A549 (cell line): Measurements from ENCODE around the gene TFB2M. TPM values are rescaled to one million over a fixed set of nuclear protein-coding genes. Genes with fewer than 3 reads are reported as not detected.

Experiments used
- ATAC-seq, 2 experiments: fragments of 200-7000 bp in 1 of 2; fragments of >200 bp in 1 of 2; cut with Nextera tagmentation in 1 of 2; cut with Tn5 transposase in 1 of 2; 3 replicates each; pipeline versions ENCODE4 v1.8.0 to v1.9.1; 2018 to 2020; ENCODE audit warnings: mild to moderate bottlenecking in 1 of 2, moderate library complexity in 1 of 2
- CTCF ChIA-PET: fragments of 300-600 bp; sonication (Branson Sonifier 250); formaldehyde crosslinking; extraction: SDS; loops from one replicate; lab custom pipeline; 2021; ENCODE audit warnings: antibody characterized with exemption, inconsistent platforms; lab: Yijun Ruan, JAX
- POLR2A ChIA-PET: fragments of 350-600 bp; formaldehyde crosslinking; extraction: SDS; loops from one replicate; lab custom pipeline; 2021; ENCODE audit warnings: antibody characterized with exemption, inconsistent platforms; lab: Yijun Ruan, JAX
- DNase-seq, 2 experiments: peaks; one replicate each; pipeline versions ENCODE4 v3.0.0 to v3.0.0-alpha.2; 2011 to 2016; ENCODE audit warnings: low read depth in 1 of 2, low spot score in 1 of 2
- FAIRE-seq: peaks from 2 replicates; lab custom pipeline; 2011; peaks lifted over from hg19 to GRCh38; lab: Jason Lieb, UNC
- H3K27ac ChIP-seq, 2 experiments: fragments of >200 bp; sonication (Bioruptor Twin); formaldehyde crosslinking; 3 replicates each; pipeline ENCODE4 v1.5.1; 2016 to 2017
- H3K4me1 ChIP-seq: fragments of >200 bp; sonication (Bioruptor Twin); formaldehyde crosslinking; 3 replicates; pipeline ENCODE4 v1.6.1; 2016
- H3K4me2 ChIP-seq: fragments of >200 bp; sonication (Bioruptor Twin); formaldehyde crosslinking; 3 replicates; pipeline ENCODE4 v1.6.1; 2016
- H3K4me3 ChIP-seq: fragments of >200 bp; sonication (Bioruptor Twin); formaldehyde crosslinking; 3 replicates; pipeline ENCODE4 v1.5.1; 2016
- H3K9me3 ChIP-seq: fragments of >200 bp; sonication (Bioruptor Twin); formaldehyde crosslinking; 3 replicates; pipeline ENCODE4 v1.6.1; 2016
- BHLHE40 ChIP-seq: IDR thresholded peaks from 2 replicates; pipeline ENCODE4 v1.6.1; 2012; ENCODE audit warnings: low read depth, low read length, inconsistent platforms
- CBX8 ChIP-seq: fragments of 200-600 bp; sonication (generic); IDR thresholded peaks from 2 replicates; pipeline ENCODE4 v1.6.1; 2016
- CHD2 ChIP-seq: fragments of 150-350 bp; IDR thresholded peaks from 2 replicates; pipeline ENCODE4 v1.6.1; 2014; ENCODE audit warnings: low read length; ENCODE audit not compliant: partially characterized antibody
- CHD4 ChIP-seq: fragments of 200-600 bp; sonication (generic); IDR thresholded peaks from 2 replicates; pipeline ENCODE4 v1.6.1; 2016; ENCODE audit warnings: antibody characterized with exemption, mild to moderate bottlenecking, borderline replicate concordance
- EHF ChIP-seq: fragments of 250-450 bp; sonication (Bioruptor Pico); IDR thresholded peaks from 2 replicates; pipeline ENCODE4 v1.5.0; 2020; ENCODE audit warnings: mild to moderate bottlenecking
- EP300 ChIP-seq, 2 experiments: fragments of >200 bp; sonication (Bioruptor Twin); formaldehyde crosslinking; IDR thresholded peaks; 2 replicates in 1 of 2; 3 replicates in 1 of 2; pipeline ENCODE4 v1.6.1; 2016 to 2017
- FOSL2 ChIP-seq, 2 experiments: fragments of 450-650 bp in 1 of 2; fragments of >200 bp in 1 of 2; sonication (Bioruptor Twin) in 1 of 2; formaldehyde crosslinking; IDR thresholded peaks; 2 replicates each; pipeline versions ENCODE4 v1.5.0 to v1.6.1; 2016 to 2020; ENCODE audit warnings: mild to moderate bottlenecking in 1 of 2, moderate library complexity in 1 of 2
- GATA3 ChIP-seq: IDR thresholded peaks from 2 replicates; pipeline ENCODE4 v1.6.1; 2012; ENCODE audit warnings: borderline replicate concordance
- HEYL ChIP-seq: fragments of 250-450 bp; sonication (Bioruptor Pico); IDR thresholded peaks from 2 replicates; pipeline ENCODE4 v1.8.0; 2021; ENCODE audit warnings: mild to moderate bottlenecking, moderate library complexity
- HOXB13 ChIP-seq: fragments of 250-450 bp; sonication (Bioruptor Pico); IDR thresholded peaks from 2 replicates; pipeline ENCODE4 v1.5.0; 2020; ENCODE audit warnings: low read depth, mild to moderate bottlenecking, moderate library complexity
- KDM1A ChIP-seq: fragments of 200-600 bp; sonication (generic); IDR thresholded peaks from 2 replicates; pipeline ENCODE4 v1.6.1; 2016; ENCODE audit warnings: low read depth, mild to moderate bottlenecking
- MYC ChIP-seq: IDR thresholded peaks from 2 replicates; pipeline ENCODE4 v1.6.1; 2012; ENCODE audit warnings: mild to moderate bottlenecking, inconsistent platforms, low read length, improper control_type of control experiment, borderline replicate concordance
- NPAS2 ChIP-seq: fragments of 250-450 bp; sonication (Bioruptor Pico); IDR thresholded peaks from 2 replicates; pipeline ENCODE4 v1.8.0; 2022; ENCODE audit warnings: mild to moderate bottlenecking, moderate library complexity, borderline replicate concordance
- PHF8 ChIP-seq: fragments of 200-600 bp; sonication (generic); IDR thresholded peaks from 2 replicates; pipeline ENCODE4 v1.6.1; 2016; ENCODE audit warnings: low read depth, mild to moderate bottlenecking, antibody characterized with exemption, moderate library complexity, borderline replicate concordance
- RAD21 ChIP-seq, 2 experiments: fragments of >200 bp in 1 of 2; sonication (Bioruptor Twin) in 1 of 2; formaldehyde crosslinking in 1 of 2; IDR thresholded peaks in 1 of 2; conservative IDR thresholded peaks in 1 of 2; 2 replicates in 1 of 2; 3 replicates in 1 of 2; pipeline ENCODE4 v1.6.1; 2012 to 2018; ENCODE audit warnings: inconsistent platforms in 1 of 2
- RCOR1 ChIP-seq: fragments of 150-350 bp; IDR thresholded peaks from 2 replicates; pipeline ENCODE4 v1.6.1; 2014; ENCODE audit warnings: antibody characterized with exemption, low read length, low read depth
- RFX5 ChIP-seq: fragments of 450-650 bp; IDR thresholded peaks from 2 replicates; pipeline ENCODE4 v1.7.1; 2014; ENCODE audit warnings: antibody characterized with exemption, mild to moderate bottlenecking, moderate library complexity
- RNF2 ChIP-seq: fragments of 200-600 bp; sonication (generic); IDR thresholded peaks from 2 replicates; pipeline ENCODE4 v1.6.1; 2016; ENCODE audit warnings: low read depth, mild to moderate bottlenecking, antibody characterized with exemption, moderate library complexity, borderline replicate concordance
- TFCP2L1 ChIP-seq: fragments of 250-450 bp; sonication (Bioruptor Pico); IDR thresholded peaks from 2 replicates; pipeline ENCODE4 v1.5.0; 2021; ENCODE audit warnings: mild to moderate bottlenecking
- TP53 ChIP-seq: fragments of 250-450 bp; sonication (Bioruptor Pico); IDR thresholded peaks from 2 replicates; pipeline ENCODE4 v1.5.0; 2021; ENCODE audit warnings: mild to moderate bottlenecking, moderate library complexity
- ZFP36 ChIP-seq: fragments of 450-650 bp; IDR thresholded peaks from 2 replicates; pipeline ENCODE4 v1.6.1; 2014; ENCODE audit warnings: borderline replicate concordance; ENCODE audit not compliant: partially characterized antibody
- WGBS: methylation state at CpG from one replicate; pipeline ENCODE4 v1.1.6; 2017; ENCODE audit errors: missing lambda C conversion rate; 5-methylcytosine and 5-hydroxymethylcytosine counted together
- polyA plus RNA-seq, 4 experiments: library from polyadenylated mRNA; depleted of rRNA in 3 of 4; stranded (reverse); fragments of >200 nt; fragmentation: RNase III in 1 of 4; extraction: RNeasy Plus Mini Kit Qiagen cat#74134 plus additional on column Dnase treatment in 1 of 4; gene quantifications; 2 replicates in 3 of 4; 3 replicates in 1 of 4; pipeline ENCODE4 v1.2.3, GENCODE V29; 2011 to 2017
- TF ChIP-seq, protein P1 (sequence below): IDR thresholded peaks from 2 replicates; pipeline ENCODE4 v1.6.1; 2012
- TF ChIP-seq, protein P2 (sequence below): fragments of >200 bp; sonication (Bioruptor Twin); formaldehyde crosslinking; IDR thresholded peaks from 3 replicates; pipeline ENCODE4 v1.5.1; 2016
- TF ChIP-seq, protein P3 (sequence below): IDR thresholded peaks from 2 replicates; pipeline ENCODE4 v1.6.1; 2012
- TF ChIP-seq, protein P4 (sequence below): fragments of 150-350 bp; IDR thresholded peaks from 2 replicates; pipeline ENCODE4 v1.6.1; 2014; ENCODE audit warnings: low read depth, mild to moderate bottlenecking, low read length
- TF ChIP-seq, protein P5 (sequence below): IDR thresholded peaks from 2 replicates; pipeline ENCODE4 v1.6.1; 2012; ENCODE audit warnings: low read depth, borderline replicate concordance

Gene TFB2M
- polyA plus RNA-seq, 2 of the 4 experiments (the other 2 are of a cell fraction) = 27.7 to 59.9 TPM

DNA sequence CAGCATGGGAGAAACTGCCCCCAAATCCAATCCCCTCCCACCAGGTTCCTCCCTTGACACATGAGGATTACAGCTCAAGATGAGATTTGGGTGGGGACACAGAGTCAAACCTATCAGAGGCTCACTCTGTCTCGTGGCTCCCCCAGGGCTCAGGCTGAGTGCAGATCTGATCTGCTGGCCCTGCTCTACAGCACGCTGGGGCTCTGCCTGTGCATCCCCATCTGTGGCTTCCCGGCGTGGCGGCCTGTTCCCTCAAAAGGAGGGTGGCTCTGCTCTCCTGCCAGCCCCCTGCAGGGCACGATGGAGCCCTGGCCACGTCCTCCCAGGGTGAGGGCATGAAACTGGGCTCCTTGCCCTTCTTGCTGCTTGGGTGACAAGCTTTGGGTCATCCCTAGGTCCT lies 39.1 kb downstream of the TFB2M start:
- Histone ChIP-seq H3K4me2 (no peak overlapping the region), H3K4me3 (no peak overlapping the region), H3K27ac (no peak overlapping the region), H3K4me1 (no peaks in the 10 kb centered on the region), H3K9me3 (peaks cover 10% of the 10 kb centered on the region; the same call in 1 of the 3 replicates)
- WGBS = 58% methylated on average over 6 of the region's 7 CpGs
- ChIA-PET CTCF (no interaction called here), POLR2A (no interaction called here)
- no peak for FAIRE-seq
- no peak for DNase-seq
- peak in 1 of 2 experiments; percentile 23; a peak in 2 of 6 replicates for ATAC-seq
- no peak for TF ChIP-seq TFCP2L1 (CRISPR knock-in tag)
- TF ChIP-seq, protein P1, sequence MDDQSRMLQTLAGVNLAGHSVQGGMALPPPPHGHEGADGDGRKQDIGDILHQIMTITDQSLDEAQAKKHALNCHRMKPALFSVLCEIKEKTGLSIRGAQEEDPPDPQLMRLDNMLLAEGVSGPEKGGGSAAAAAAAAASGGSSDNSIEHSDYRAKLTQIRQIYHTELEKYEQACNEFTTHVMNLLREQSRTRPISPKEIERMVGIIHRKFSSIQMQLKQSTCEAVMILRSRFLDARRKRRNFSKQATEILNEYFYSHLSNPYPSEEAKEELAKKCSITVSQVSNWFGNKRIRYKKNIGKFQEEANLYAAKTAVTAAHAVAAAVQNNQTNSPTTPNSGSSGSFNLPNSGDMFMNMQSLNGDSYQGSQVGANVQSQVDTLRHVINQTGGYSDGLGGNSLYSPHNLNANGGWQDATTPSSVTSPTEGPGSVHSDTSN = no peak
- TF ChIP-seq HEYL (CRISPR knock-in tag) = no peak
- TF ChIP-seq RNF2 = no peak
- no peak for TF ChIP-seq EHF (CRISPR knock-in tag)
- TF ChIP-seq, protein P2, sequence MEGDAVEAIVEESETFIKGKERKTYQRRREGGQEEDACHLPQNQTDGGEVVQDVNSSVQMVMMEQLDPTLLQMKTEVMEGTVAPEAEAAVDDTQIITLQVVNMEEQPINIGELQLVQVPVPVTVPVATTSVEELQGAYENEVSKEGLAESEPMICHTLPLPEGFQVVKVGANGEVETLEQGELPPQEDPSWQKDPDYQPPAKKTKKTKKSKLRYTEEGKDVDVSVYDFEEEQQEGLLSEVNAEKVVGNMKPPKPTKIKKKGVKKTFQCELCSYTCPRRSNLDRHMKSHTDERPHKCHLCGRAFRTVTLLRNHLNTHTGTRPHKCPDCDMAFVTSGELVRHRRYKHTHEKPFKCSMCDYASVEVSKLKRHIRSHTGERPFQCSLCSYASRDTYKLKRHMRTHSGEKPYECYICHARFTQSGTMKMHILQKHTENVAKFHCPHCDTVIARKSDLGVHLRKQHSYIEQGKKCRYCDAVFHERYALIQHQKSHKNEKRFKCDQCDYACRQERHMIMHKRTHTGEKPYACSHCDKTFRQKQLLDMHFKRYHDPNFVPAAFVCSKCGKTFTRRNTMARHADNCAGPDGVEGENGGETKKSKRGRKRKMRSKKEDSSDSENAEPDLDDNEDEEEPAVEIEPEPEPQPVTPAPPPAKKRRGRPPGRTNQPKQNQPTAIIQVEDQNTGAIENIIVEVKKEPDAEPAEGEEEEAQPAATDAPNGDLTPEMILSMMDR = no peak
- TF ChIP-seq HOXB13 (CRISPR knock-in tag) = no peak
- TF ChIP-seq BHLHE40 = no peak
- TF ChIP-seq RAD21 (conservative IDR thresholded peaks at IDR 0.05 in 1 of 2, IDR thresholded peaks at IDR 0.05 in 1 of 2) = no peak
- no peak for TF ChIP-seq RCOR1
- no peak for TF ChIP-seq MYC
- TF ChIP-seq, protein P3, sequence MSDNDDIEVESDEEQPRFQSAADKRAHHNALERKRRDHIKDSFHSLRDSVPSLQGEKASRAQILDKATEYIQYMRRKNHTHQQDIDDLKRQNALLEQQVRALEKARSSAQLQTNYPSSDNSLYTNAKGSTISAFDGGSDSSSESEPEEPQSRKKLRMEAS = no peak
- no peak for TF ChIP-seq CHD2
- TF ChIP-seq, protein P4, sequence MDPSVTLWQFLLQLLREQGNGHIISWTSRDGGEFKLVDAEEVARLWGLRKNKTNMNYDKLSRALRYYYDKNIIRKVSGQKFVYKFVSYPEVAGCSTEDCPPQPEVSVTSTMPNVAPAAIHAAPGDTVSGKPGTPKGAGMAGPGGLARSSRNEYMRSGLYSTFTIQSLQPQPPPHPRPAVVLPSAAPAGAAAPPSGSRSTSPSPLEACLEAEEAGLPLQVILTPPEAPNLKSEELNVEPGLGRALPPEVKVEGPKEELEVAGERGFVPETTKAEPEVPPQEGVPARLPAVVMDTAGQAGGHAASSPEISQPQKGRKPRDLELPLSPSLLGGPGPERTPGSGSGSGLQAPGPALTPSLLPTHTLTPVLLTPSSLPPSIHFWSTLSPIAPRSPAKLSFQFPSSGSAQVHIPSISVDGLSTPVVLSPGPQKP = no peak
- TF ChIP-seq ZFP36 = no peak
- no peak for TF ChIP-seq CHD4
- no peak for TF ChIP-seq KDM1A
- no peak for TF ChIP-seq PHF8
- no peak for TF ChIP-seq FOSL2 (IDR thresholded peaks at IDR 0.05)
- TF ChIP-seq FOSL2 (CRISPR knock-in tag; IDR thresholded peaks at IDR 0.05) = no peak
- no peak for TF ChIP-seq GATA3

DNA sequence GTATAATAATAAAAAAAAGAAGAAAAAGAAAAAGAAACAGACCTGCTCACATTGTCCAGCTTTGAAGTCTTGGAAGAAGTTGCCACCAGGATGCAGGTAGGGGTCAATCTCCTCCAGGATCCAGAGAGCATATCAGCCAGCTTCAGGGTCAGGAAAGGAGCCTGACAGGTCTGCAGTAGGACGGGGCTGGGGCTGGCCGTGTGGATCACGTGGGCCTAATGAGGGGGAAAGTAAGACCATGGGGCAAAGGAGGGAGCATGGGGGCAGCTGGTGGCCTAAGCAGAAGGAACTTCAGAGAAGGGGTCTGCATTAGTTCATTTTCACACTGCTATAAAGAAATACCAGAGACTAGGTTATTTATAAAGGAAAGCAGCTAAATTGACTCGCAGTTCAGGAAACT lies 39.7 kb downstream of the TFB2M start:
- H3K4me3 ChIP-seq = no peak overlapping the region
- no peak for DNase-seq
- CTCF ChIA-PET = interaction anchor here (0.6 kb wide), 1 partner anchor 518 kb away, joined by 3 read pairs; no protein-coding TSS in a partner anchor

More for the DNA sequence above, 39.7 kb downstream of the TFB2M start:
- ATAC-seq (no peak), FAIRE-seq (no peak)
- no peak overlapping the region for H3K27ac ChIP-seq
- H3K4me2 ChIP-seq = no peak overlapping the region
- peaks cover 11% of the 10 kb centered on the region; the same call in 1 of the 3 replicates for H3K9me3 ChIP-seq
- no peaks in the 10 kb centered on the region for H3K4me1 ChIP-seq
- WGBS = 80% methylated on average over 4 of the region's 4 CpGs
- TF ChIP-seq RFX5 = no peak
- TF ChIP-seq RCOR1 = no peak
- no peak for TF ChIP-seq EP300 (IDR thresholded peaks at IDR 0.05)
- no peak for TF ChIP-seq ZFP36
- no peak for TF ChIP-seq KDM1A
- no peak for TF ChIP-seq NPAS2 (CRISPR knock-in tag)
- TF ChIP-seq, protein P5, sequence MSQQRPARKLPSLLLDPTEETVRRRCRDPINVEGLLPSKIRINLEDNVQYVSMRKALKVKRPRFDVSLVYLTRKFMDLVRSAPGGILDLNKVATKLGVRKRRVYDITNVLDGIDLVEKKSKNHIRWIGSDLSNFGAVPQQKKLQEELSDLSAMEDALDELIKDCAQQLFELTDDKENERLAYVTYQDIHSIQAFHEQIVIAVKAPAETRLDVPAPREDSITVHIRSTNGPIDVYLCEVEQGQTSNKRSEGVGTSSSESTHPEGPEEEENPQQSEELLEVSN = no peak
- no peak for TF ChIP-seq CBX8
- no peak for TF ChIP-seq TP53 (CRISPR knock-in tag)
- TF ChIP-seq, protein P4 = no peak
- POLR2A ChIA-PET = no interaction called here
